HG03064 (cell line): ENCODE data around the gene NACC2.

ENCODE experiments used
- ATAC-seq: cut with Tn5 transposase; IDR thresholded peaks from one replicate; pipeline ENCODE4 v1.9.1; 2021; ENCODE audit warnings: low read depth; ENCODE audit not compliant: unreplicated experiment

Gene NACC2

DNA sequence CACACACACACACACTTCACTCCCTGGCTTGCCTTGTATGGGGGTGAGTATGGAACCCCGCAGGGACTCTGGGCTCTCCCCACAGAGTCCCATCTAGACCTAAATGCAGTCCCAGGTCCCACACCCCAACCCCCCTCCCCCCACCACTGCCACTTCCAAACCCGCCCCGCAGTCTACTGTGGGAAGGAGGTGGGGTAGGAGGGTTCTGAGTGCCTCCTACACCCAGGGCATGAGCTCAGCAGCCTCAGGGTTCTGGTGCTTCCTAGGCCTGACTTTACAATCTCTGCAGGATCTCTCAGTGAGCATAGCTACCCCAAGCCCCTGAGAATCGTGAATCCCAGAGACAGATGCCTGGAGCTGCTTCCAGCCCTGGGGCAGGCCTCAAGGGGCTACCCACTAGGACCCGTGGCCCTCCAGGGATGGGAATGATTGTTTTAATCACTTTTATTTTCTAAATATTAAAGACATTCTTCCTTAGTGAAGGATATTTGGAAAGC, 1.5 kb upstream of the NACC2 start:
- ATAC-seq: no peak

DNA sequence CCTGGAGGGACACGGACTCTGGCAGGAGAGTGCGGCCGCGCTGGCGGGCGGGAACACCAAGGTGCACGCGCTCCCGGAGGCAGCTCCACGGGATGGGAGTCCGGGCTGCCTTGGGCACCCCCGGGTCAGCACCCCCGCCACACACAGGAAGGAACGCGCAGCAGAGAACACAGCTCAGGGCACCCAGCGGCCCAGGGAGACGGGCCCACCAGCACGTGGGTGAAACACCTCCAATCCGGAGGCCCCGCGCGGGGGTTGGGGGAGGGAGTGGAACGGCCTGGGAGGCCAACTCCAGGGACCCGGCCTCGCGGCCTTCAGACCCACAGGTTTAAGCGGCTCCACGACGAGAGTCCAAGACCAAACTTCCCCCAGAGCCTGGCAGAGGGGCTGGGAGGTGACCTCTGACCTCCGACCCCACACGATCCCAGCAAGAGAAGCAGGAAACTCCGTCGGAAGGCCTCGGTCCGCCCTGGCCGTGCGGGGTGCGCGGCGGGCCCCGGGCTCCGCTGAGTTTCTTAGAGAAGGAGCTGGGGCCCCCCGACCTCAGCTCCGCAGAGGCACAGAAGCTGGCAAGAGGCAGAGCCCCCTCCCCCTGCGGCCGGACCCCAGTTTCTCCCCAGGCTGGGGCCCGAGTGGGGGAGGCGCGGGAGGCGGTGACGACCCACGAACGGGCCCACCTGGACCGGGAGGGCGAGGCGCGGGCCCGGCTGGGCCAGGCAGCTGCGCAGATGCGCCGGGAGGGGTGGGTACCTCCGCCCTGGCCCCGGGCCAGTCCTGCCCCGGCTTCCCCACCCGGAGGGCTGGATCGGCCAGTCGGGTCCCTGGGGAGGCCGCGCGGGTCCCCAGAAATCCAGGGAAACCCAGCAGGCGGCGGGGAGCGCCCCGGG, 851 bp downstream of the NACC2 start:
- no peak for ATAC-seq

DNA sequence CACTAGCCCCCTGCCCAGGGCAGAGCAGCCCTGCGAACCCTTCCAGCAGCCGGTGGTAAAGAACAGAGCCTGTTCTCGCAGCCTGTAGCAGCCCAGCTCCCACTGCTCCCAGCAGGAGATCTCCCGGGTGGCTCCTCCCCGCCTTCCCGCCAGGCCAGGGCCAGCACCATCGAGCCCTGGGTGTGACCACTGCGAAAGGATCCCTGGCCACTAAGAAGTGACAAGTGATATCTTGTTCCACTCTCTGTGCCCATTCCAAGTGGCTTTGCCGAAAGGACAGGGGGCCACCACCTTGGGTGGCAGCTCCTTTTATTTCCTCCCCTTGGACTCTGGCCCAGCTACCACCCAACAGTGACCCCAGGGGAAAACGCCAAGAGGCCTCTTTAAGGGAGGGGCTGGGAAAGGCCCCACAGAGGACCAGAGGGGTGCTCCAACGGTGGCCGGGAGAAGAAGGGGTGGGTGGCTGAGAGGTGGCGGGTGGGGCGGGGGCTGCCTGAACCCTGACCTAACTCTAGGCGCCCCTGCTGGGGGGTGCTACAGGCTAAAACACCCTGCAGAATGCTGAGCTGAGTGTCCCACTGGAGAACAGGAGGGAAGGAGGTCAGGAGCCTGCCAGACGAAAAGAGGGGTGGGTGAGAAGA, 1.6 kb downstream of the NACC2 start:
- ATAC-seq: no peak

DNA sequence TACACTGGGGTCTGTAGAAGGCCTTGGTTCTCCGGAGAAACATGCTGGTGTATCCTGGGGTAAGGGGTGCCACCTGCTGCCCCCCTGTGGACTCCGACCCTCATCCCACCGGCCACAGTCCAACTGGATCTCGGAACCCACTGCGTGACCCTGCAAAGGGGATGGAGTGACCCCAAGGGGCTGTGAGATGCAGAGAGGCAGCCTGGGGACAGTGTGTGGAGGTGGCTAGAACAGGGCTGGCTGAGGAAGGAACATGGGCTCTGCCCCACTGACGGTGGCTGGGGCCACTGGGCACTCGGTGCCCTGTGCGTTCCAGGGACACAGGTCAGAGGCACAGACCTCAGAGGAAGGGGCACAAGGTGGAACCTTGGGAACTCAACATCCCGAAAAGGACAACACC, 2.3 kb downstream of the NACC2 start:
- no peak for ATAC-seq

GRCh38 chr9:136092353-136092650, 2.8 kb downstream of the NACC2 start:
- ATAC-seq: no peak

- no peak for ATAC-seq
These were observed 3.3 kb downstream of the NACC2 start for GRCh38 chr9:136091582-136092352.

GRCh38 chr9:136090768-136091581, 4.1 kb downstream of the NACC2 start:
- ATAC-seq: no peak

GRCh38 chr9:136090056-136090735, 4.9 kb downstream of the NACC2 start:
- ATAC-seq: no peak

- no peak for ATAC-seq
These were observed 5.4 kb downstream of the NACC2 start for GRCh38 chr9:136089697-136090045.

DNA sequence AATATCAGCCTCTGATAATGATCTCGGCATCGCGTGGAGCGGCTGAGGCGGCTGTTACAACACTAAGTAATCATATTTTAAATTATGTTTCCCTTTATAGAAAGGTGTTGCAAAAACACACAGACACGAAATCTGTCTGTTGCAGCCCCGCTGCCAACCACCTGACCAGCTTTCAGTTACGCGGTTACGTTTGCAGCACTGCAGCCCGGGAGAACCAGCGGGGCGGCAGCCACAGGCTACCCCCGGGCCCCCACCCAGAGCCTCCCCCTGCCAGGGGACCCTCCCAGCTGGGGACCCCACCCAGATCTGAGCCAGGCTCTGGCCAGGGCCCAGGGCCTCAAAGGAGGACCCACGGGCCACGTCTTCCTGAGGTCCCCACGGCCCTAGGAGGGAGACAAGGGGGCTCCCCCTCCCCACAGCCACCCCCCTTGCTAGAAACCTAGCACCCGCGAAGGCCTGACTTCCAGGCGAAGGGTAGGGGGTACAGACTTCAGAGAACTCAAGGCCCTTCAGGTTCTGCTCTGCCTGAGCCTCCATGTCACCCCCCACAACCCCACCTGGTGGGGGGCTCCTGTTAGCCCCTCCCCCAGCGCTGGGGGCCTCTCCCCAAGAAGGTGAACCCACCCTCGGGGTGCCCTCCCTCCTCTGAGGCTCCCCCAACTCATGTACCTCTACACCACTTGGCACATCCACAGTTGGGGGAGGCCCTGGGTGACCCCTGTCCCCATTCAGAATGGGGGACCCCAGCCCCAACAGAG, 6.0 kb downstream of the NACC2 start:
- ATAC-seq: no peak

DNA sequence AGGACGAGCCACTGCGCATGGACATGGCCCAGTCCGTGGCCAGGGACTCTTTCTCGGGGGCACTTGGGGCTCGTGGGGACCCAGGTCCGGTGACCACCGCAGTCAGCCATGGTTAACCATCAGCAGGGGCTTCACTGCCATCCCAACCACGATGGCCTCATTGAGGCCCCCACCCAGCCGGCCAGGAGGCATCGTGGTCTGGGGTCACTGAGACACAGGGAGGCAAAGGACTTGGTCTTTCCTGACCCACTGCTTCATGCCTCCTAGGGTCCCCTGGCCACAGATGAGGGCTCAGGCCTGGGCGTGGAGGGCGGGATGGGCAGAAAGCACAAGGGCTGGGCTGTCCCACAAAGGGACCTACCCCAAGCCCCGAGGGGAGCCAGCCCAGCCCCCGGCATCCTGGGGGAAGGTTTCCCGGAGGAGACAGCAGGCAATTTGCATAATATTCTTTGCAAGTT, 6.6 kb downstream of the NACC2 start:
- ATAC-seq: no peak

DNA sequence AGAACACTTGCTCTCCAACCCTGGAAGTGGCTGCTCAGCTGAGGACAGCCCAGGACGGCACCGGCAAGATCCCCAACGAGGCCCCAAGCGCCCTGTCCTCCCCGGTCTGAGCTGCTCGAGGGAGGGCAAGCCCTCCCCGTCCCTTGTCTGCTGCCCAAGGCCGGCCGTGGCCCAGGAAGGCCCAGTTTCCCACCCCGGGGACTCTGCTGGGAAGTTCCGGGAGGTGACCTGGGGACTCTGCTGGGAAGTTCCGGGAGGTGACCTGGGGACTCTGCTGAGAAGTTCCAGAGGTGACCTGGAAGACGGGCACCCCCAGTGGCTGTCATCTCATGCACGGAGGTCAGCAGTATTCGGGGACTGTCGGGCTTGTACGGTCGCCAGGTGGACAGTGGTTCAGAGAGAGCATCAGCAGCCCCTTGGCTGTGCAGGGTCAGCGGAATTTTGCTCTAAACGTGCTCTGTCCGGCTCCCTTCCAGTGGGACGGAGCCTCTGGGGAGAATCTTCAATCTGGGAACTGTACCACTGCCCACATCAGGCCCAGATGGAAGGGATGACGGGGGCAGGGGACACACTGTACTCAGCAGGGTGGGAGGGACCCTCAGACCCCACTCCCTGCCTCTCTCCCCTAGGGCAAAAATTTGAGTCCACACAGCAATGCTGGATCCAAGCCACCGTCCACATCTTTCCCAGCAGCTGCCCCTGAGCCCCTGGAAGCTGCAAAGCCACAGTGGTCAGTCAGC, 7.2 kb downstream of the NACC2 start:
- no peak for ATAC-seq

DNA sequence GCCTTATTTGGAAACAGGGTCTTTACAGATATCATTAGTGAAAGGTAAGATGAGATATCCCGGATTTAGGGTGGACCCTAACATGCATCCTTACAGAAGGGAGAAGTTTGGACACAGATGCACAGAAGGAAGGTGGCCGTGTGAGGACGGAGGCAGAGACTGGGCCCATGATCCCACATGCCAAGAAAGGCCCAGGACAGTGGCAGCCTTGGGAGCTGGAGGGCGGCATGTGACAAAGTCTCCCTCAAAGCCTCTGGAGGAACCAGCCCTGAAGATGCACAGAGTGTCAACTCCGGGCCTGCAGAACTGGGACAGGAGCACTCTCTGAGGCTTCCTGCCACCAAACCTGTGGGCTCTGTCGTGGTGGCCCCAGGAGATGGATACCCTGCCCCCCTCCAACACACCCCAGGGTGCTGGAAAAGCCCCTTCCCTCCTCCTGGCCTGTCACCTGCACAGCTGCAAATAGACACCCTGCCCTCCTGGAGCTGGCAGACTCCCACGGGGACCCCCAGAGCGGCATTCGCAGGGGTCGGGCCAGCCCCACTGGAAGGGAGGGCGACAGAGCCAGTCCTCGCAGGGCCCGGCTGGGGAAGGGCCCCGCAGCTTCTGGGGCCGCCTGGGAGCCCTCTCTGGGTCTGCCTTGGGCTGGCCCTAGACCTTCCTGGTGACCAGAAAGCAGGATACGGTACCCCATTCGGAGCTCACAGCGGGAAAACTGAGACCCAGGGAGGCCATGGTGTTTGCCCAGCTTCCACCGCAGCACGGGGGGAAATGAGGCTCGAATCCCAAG, 7.9 kb downstream of the NACC2 start:
- ATAC-seq: no peak

DNA sequence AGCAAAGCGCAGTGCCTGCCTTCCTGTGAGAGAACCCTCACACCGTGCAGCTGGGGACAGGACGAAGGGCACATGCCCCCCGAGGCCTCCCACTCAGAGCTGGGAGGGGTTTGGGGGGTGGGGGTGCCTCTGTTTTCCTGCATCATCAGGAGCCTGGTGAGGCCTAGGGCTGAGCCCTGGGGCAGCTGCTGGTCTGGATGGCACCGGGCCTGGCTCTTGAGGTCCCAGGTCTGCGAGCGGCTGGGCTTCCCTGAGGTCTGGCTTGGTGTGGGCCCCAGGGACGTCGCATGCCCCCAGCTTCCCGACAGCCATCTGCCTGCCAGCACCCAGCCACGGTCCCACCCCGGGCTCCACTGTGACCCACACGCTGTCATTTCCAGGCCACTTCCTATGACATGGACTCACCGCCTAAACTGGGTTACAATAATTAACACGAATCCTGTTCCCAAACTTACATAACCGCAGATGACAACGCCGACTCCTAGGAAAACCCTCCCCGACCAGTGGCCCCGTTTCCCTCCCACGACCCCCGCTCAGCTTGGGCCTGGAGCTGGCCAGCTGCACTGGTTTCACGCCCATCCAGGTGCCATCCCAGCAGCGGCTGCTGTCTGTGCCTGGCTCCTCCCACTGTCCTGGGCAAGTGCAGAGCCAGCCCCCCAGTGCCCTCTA, 8.7 kb downstream of the NACC2 start:
- no peak for ATAC-seq

DNA sequence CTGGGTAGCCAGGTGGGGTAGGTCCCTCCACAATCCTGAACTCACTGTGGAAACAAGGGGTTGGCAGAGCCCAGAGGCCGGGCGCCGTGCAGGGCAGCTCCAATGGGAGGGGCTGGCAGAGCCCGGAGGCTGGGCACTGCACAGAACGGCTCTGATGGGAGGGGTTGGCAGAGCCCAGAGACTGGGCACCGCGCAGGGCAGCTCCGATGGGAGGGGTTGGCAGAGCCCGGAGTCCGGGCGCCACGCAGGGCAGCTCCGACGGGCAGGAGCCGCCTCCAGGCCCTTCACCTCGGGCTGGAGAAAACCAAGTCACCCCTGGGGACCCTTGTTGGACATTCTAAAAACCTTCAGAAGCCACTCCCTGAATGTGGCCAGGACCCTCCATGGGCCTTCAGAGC, 9.3 kb downstream of the NACC2 start:
- no peak for ATAC-seq

DNA sequence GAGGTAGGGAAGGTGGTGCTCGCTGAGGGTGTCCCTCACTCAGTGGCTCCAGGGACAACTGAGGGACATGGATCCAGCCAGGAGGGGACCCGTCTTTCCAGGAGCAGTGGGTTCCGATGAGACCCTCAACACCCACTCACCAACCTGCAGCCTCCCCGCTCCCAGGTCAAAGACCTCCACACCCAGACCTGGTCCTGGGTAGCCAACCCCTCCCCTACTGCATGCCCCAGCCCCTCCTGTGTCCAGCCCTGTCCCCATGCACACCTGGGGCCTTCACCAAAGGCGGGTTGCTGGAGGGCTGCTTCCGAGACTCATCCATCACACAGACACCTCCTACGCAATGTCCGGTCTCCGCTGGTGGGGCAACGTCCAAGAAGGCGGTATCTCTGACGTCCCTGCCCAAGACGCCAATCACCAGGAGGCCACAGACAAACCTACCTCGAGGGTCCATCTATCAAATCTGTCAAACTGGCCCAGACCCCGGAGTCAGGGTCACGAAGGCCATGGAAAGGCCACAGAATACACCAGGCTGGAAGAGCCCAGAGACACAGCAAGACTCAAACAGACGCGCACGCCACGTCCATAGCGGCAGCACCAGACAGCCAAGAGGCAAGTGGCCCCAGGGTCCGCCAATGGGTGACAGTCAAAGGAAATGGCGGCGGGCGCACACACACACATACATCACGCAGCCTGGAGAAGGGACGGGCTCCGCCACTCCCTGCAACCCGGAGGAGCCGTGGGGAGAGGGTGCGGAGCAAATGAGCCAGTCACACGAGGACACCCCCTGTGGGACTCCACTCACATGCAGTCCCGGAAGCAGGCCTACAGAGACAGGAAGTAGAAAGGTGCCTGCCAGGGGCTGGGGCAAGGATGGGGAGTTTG, 10.8 kb downstream of the NACC2 start:
- no peak for ATAC-seq
